GM12878 (cell line): Measurements from ENCODE around the gene ZNF839. TPM values are rescaled to one million over a fixed set of nuclear protein-coding genes. Genes with fewer than 3 reads are reported as not detected.

ENCODE experiments used
- ATAC-seq: fragments of 200-7000 bp; cut with Tn5 transposase; 3 replicates; pipeline ENCODE4 v1.9.1; 2020; ENCODE audit warnings: mild to moderate bottlenecking, moderate library complexity
- BruUV-seq: library from RNA; stranded (reverse); fragments of 400-500 nt; replicated peaks from 2 replicates; lab custom pipeline; 2021; lab: Mats Ljungman, UMichigan
- CTCF ChIA-PET: fragments of 300-600 bp; sonication (Branson Sonifier 250); formaldehyde crosslinking; extraction: SDS; loops from one replicate; lab custom pipeline; 2021; ENCODE audit warnings: inconsistent platforms; lab: Yijun Ruan, JAX
- POLR2A ChIA-PET: fragments of 350-600 bp; formaldehyde crosslinking; extraction: SDS; loops from one replicate; lab custom pipeline; 2021; ENCODE audit warnings: inconsistent platforms; lab: Charles Lee
- RAD21 ChIA-PET: fragments of 300-600 bp; sonication (Branson Sonifier 250); formaldehyde crosslinking; loops from one replicate; lab custom pipeline; 2023; ENCODE audit warnings: antibody characterized with exemption; ENCODE audit not compliant: unreplicated experiment; lab: Charles Lee
- SMC1A ChIA-PET: fragments of 300-600 bp; sonication (Branson Sonifier 250); formaldehyde crosslinking; loops from one replicate; lab custom pipeline; 2023; ENCODE audit not compliant: unreplicated experiment, uncharacterized antibody; lab: Charles Lee
- DNase-seq: peaks from one replicate; pipeline ENCODE4 v3.0.0-alpha.2; 2011; ENCODE audit warnings: low read depth, low spot score
- FAIRE-seq: peaks from 3 replicates; lab custom pipeline; 2011; peaks lifted over from hg19 to GRCh38; lab: Jason Lieb, UNC
- H2AFZ ChIP-seq: 2 replicates; pipeline ENCODE4 v1.6.0; 2011; ENCODE audit warnings: low read depth, low read length, control low read depth; ENCODE audit not compliant: control insufficient read depth
- H3K27ac ChIP-seq: 2 replicates; pipeline ENCODE4 v1.5.1; 2011; ENCODE audit warnings: control low read depth; ENCODE audit not compliant: control insufficient read depth, insufficient read depth
- H3K27me3 ChIP-seq, 2 experiments: replicated peaks in 1 of 2; 2 replicates each; pipeline versions ENCODE4 v1.6.0 to v1.6.1; 2011; ENCODE audit warnings: low read length in 1 of 2; ENCODE audit not compliant: control insufficient read depth in 2 of 2, insufficient read depth in 2 of 2
- H3K36me3 ChIP-seq, 2 experiments: 2 replicates each; pipeline ENCODE4 v1.5.1; 2011; ENCODE audit warnings: low read length in 1 of 2; ENCODE audit not compliant: control insufficient read depth in 2 of 2, insufficient read depth in 2 of 2
- H3K4me1 ChIP-seq: 2 replicates; pipeline ENCODE4 v1.6.1; 2011; ENCODE audit warnings: mild to moderate bottlenecking, low read length, moderate library complexity, mixed read lengths; ENCODE audit not compliant: control insufficient read depth, insufficient read depth
- H3K4me2 ChIP-seq: 2 replicates; pipeline ENCODE4 v1.6.0; 2011; ENCODE audit warnings: control low read depth; ENCODE audit not compliant: control insufficient read depth, insufficient read depth
- H3K4me3 ChIP-seq: fragments of 200-600 bp; sonication (generic); 2 replicates; pipeline ENCODE4 v1.5.1; 2016
- H3K79me2 ChIP-seq: 2 replicates; pipeline ENCODE4 v1.6.0; 2011; ENCODE audit warnings: low read length; ENCODE audit not compliant: control insufficient read depth, insufficient read depth
- H3K9ac ChIP-seq: 2 replicates; pipeline ENCODE4 v1.8.0; 2011; ENCODE audit warnings: low read length, control low read depth, mixed read lengths; ENCODE audit not compliant: control insufficient read depth, insufficient read depth
- H3K9me3 ChIP-seq: replicated peaks from 3 replicates; pipeline ENCODE4 v1.5.1; 2011; ENCODE audit warnings: mild to moderate bottlenecking, low read length; ENCODE audit not compliant: control insufficient read depth, insufficient read depth
- H4K20me1 ChIP-seq: 2 replicates; pipeline ENCODE4 v1.6.0; 2011; ENCODE audit not compliant: control insufficient read depth, insufficient read depth
- CHD1 ChIP-seq: IDR thresholded peaks from 2 replicates; pipeline ENCODE4 v1.6.1; 2012; ENCODE audit warnings: low read depth, low read length, improper control_type of control experiment
- JUNB ChIP-seq: IDR thresholded peaks from 2 replicates; pipeline ENCODE4 v1.6.1; 2016; ENCODE audit warnings: antibody characterized with exemption, mild to moderate bottlenecking
- NR2C1 ChIP-seq: fragments of 450-650 bp; IDR thresholded peaks from 2 replicates; pipeline ENCODE4 v1.6.1; 2017; ENCODE audit warnings: antibody characterized with exemption, mild to moderate bottlenecking, moderate library complexity
- ZNF687 ChIP-seq: fragments of 450-650 bp; IDR thresholded peaks from 2 replicates; pipeline ENCODE4 v1.6.1; 2017; ENCODE audit warnings: mild to moderate bottlenecking, moderate library complexity
- WGBS: methylation state at CpG from one replicate; pipeline ENCODE4 v1.1.6; 2016; ENCODE audit warnings: low lambda C conversion rate; ENCODE audit not compliant: insufficient replicate concordance, insufficient coverage; ENCODE audit errors: missing lambda C conversion rate; 5-methylcytosine and 5-hydroxymethylcytosine counted together
- in situ Hi-C: fragments of 300-500 bp; cut with MboI; formaldehyde crosslinking; loops from 9 replicates; pipeline ENCODE4 v1.14.3; 2018; ENCODE audit warnings: mixed read lengths
- intact Hi-C: fragments of 100-400 bp; cut with micrococcal nuclease; formaldehyde crosslinking; loops from one replicate; pipeline ENCODE4 v1.14.2; 2022; ENCODE audit not compliant: unreplicated experiment
- polyA plus RNA-seq, 11 experiments: library from polyadenylated mRNA; depleted of rRNA in 4 of 11; unstranded in 6 of 11; stranded (reverse) in 5 of 11; fragments of >200 nt; fragmentation: Nextera tagmentation in 4 of 11; fragmentation: Illumina TruSeq in 1 of 11; extraction: Ambion mirVana in 4 of 11; extraction: Trizol in 1 of 11; gene quantifications; 1 replicate in 1 of 11; 2 replicates in 10 of 11; pipeline versions ENCODE4 v1.2.1 to v1.2.3, GENCODE V29; 2011 to 2016; ENCODE audit warnings: inconsistent platforms in 2 of 11, missing spikeins in 2 of 11, low read depth in 1 of 11
- total RNA-seq, 4 experiments: library from RNA; depleted of rRNA in 3 of 4; stranded (reverse); fragments of >200 nt in 3 of 4; fragmentation: Illumina TruSeq in 1 of 4; extraction: Trizol in 1 of 4; gene quantifications; 2 replicates each; pipeline versions ENCODE4 v1.2.1 to v1.2.3, GENCODE V29; 2013 to 2021
- TF ChIP-seq, protein P1 (sequence below): fragments of 450-650 bp; IDR thresholded peaks from 2 replicates; pipeline ENCODE4 v1.6.1; 2014; ENCODE audit warnings: mild to moderate bottlenecking

ZNF839 gene
- total and polyA plus RNA-seq, 10 of the 15 experiments (the other 5 are each of a cell fraction or from before 2014, with no cell fraction given) = 1.4 to 14.4 (median 8.6) TPM

- intact Hi-C loops = no loop called here
- DNase-seq = no peak
- no peak for ATAC-seq
- FAIRE-seq = no peak
- ChIA-PET POLR2A (no interaction called here), RAD21 (interaction anchor here (0.6 kb wide), 1 partner anchor 226 kb away, joined by 5 read pairs; no protein-coding TSS in a partner anchor), CTCF (interaction anchor here (0.6 kb wide), 1 partner anchor 66 kb away, joined by 3 read pairs; the partner anchor contains the start of gene MOK), SMC1A (interaction anchor here (0.7 kb wide), 1 partner anchor 108 kb away, joined by 5 read pairs; no protein-coding TSS in a partner anchor)
- no TSS peak for BruUV-seq
- Histone ChIP-seq H3K9ac (no peak overlapping the region), H3K36me3 (no peaks in the 10 kb centered on the region), H3K4me3 (no peak overlapping the region), H3K4me1 (peaks cover 39% of the 10 kb centered on the region), H4K20me1 (no peaks in the 10 kb centered on the region), H3K79me2 (no peaks in the 10 kb centered on the region; the same call in none of the 2 replicates), H3K27ac (no peak overlapping the region), H3K4me2 (no peak overlapping the region), H2AFZ (no peak overlapping the region), H3K9me3 (no peaks in the 10 kb centered on the region), H3K27me3 (no peaks in the 10 kb centered on the region)
- 73% methylated on average over 4 of the region's 4 CpGs for WGBS
- in situ Hi-C loops = no loop called here
- TF ChIP-seq, protein P1, sequence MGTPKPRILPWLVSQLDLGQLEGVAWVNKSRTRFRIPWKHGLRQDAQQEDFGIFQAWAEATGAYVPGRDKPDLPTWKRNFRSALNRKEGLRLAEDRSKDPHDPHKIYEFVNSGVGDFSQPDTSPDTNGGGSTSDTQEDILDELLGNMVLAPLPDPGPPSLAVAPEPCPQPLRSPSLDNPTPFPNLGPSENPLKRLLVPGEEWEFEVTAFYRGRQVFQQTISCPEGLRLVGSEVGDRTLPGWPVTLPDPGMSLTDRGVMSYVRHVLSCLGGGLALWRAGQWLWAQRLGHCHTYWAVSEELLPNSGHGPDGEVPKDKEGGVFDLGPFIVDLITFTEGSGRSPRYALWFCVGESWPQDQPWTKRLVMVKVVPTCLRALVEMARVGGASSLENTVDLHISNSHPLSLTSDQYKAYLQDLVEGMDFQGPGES = no peak
- TF ChIP-seq JUNB (no peak), NR2C1 (no peak), ZNF687 (no peak), CHD1 (no peak)
Observed at GRCh38 chr14:102371361-102371760, 51.8 kb downstream of the ZNF839 start.
